GM19452 (cell line): ENCODE data around the gene RBCK1.
"Not testable (repeated sequence)": the region's sequence is repeated elsewhere in the genome, so short reads cannot be mapped to it uniquely, and the experiment has no call there.

Experiments
- ATAC-seq: cut with Tn5 transposase; IDR thresholded peaks from one replicate; pipeline ENCODE4 v1.9.1; 2021; ENCODE audit not compliant: unreplicated experiment

The RBCK1 gene

GRCh38 chr20:375265-375889 lies 32.7 kb upstream of the RBCK1 start:
- no peak for ATAC-seq

GRCh38 chr20:376089-376488 lies 32.0 kb upstream of the RBCK1 start:
- no peak for ATAC-seq

DNA sequence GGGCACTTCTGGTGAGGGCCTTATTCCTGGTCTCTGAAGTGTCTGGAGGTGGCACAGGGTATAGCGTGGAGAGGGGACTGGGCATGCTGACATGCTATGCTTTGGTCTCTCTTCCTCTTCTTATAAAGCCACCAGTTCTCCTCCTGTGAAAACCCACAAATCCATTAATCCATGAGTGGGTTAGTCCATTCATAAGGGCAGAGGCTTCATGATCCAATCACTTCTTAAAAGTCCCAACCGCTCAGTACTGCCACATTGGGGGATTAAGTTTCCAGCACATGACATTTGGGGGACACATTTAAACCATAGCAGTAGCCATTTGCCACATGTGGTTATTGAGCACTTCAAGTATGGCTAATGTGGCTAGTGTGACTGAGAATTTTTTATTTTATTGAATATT lies 31.3 kb upstream of the RBCK1 start:
- ATAC-seq = no peak

GRCh38 chr20:377578-377977 lies 30.5 kb upstream of the RBCK1 start:
- ATAC-seq = not testable (repeated sequence)

DNA sequence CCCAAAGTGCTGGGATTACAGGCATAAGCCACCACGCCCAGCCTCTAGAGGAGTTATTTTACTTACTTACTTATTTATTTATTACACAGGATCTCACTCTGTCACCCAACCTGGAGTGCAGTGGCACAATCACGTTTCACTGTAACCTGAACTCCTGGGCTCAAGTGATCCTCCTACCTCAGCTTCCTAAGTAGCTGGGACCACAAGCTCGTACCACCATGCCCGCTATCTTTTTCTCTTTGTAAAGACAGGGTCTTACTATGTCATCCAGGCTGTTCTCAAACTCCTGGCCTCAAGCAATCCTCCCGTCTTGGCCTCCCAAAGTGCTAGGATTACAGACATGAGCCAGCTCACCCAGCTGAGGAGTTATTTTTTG lies 29.1 kb upstream of the RBCK1 start:
- no peak for ATAC-seq

DNA sequence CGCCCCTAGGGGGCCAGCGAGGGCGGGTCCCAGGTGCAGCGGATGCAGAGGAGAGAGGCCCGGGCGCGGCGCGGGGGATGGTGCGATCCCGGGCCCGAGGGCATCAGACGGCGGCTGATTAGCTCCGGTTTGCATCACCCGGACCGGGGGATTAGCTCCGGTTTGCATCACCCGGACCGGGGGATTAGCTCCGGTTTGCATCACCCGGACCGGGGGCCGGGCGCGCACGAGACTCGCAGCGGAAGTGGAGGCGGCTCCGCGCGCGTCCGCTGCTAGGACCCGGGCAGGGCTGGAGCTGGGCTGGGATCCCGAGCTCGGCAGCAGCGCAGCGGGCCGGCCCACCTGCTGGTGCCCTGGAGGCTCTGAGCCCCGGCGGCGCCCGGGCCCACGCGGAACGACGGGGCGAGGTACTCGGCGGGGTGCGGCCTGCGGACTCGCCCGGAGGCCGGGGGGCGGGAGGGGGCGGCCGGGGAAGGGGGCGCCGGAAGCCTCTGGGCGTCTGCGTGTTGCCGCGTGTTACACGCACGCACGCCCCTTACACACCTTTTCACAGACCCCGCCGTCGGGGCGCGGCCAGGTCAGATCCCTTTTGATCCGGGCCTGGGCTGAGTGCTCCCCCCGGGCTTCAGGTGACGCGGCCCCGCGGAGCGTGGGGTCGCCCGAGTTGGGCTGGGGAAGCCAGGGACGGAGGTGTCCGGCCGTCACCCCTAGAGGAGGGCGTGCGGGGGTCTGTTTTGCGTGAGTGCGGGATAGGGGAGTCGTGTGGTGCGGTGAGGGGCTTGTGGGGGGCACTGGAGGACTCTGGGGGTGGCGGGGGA lies 27.1 kb upstream of the RBCK1 start:
- ATAC-seq = peak; percentile 54

- ATAC-seq = peak; percentile 55
Measured at GRCh38 chr20:381581-382290, 26.4 kb upstream of the RBCK1 start.

DNA sequence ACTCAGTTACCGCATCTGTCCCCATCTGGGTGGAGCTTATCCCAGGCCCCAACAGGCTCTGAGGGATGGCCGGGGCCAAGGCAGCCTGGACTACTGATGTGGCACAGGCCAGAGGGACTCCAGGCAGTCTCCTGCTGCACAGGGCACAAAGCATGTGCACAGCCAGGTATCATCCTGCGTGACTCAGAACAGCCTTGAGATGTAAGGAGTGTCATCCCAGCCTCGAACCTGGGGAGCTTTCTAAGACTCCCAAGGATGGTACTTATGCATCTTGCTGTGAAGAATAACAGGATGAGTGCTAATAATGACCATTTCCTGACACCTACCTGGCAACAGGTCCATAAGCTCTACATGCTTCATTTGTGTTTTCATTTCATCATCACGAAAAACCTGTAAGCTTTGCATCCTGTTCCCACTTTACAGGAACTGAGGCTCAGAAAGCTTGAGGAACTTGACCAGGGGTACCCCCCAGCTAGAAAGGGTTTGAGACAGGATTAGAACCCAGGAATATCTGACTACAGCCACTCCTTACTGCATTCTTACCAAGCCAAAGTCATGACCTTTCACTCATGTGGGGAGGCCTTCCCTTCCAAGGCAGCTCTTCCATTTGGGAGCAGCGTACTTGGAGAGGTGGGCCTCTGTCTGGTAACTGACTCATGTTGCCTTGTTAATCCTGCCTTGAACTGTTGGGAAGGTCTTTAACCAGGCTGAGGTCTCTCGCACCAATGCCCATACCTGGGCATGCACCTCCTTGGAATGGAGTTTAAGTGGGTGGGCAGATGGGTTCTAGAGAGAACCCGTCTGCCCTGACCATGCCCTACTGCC lies 25.6 kb upstream of the RBCK1 start:
- ATAC-seq = peak; percentile 12

DNA sequence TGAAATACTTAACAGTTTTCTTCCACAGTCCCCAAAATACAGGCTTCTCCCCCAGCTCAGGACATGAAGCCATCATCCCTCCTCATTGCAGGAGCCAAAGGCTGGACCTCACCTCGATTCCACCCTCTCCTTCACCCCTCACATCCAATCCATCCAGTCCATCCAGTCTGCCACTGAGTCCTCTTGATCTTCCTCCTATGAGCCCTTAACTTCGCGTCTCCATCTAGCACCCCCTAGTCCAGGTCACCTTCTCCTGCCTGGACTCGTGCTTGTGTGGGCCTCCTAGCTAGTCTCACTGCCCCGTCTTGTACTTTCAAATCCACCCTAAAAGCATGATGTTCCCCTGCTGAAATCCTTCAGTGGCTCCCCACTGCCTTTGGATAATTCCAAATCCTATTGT lies 24.2 kb upstream of the RBCK1 start:
- no peak for ATAC-seq

DNA sequence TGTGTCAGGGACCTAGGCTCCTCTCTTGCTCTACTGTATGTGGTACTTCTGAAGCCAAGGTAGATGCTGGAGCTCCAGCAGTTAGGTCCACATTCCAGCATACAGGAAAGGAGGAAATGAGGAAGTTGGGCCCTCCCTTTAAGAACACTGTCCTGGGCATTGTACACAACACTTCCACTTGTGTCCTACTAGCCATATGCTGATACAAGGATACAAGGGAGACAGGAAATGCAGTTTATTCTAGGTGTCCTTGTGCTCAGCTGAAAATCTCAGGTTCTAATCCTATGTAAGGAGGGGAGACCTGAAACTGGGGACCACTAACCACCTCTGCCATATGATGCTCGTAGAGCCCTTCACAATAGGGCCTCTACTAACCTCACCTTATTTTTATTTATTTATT lies 23.4 kb upstream of the RBCK1 start:
- no peak for ATAC-seq

DNA sequence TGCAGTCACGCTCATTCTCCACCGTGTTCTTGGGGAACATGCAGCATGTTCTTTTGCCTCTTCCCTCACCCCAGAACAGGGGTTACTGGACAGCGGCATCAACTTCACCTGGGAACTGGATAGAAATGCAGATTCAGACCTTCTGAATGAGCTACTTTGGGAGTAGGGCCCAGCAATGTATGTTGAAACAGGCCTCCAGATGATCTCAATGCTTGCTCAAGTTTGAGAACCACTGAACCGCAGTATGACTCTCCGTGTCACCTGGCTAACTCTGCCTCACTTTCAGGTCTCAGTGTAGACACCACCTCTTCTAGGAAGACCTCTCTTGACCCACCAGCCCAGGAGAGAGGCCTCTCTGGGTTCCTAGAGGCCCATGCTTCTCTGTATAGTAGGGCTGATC lies 22.7 kb upstream of the RBCK1 start:
- ATAC-seq = no peak

- ATAC-seq = not testable (repeated sequence)
Measured at GRCh38 chr20:386634-387033, 21.5 kb upstream of the RBCK1 start.

- ATAC-seq = no peak
Measured at GRCh38 chr20:387520-387919, 20.6 kb upstream of the RBCK1 start.

DNA sequence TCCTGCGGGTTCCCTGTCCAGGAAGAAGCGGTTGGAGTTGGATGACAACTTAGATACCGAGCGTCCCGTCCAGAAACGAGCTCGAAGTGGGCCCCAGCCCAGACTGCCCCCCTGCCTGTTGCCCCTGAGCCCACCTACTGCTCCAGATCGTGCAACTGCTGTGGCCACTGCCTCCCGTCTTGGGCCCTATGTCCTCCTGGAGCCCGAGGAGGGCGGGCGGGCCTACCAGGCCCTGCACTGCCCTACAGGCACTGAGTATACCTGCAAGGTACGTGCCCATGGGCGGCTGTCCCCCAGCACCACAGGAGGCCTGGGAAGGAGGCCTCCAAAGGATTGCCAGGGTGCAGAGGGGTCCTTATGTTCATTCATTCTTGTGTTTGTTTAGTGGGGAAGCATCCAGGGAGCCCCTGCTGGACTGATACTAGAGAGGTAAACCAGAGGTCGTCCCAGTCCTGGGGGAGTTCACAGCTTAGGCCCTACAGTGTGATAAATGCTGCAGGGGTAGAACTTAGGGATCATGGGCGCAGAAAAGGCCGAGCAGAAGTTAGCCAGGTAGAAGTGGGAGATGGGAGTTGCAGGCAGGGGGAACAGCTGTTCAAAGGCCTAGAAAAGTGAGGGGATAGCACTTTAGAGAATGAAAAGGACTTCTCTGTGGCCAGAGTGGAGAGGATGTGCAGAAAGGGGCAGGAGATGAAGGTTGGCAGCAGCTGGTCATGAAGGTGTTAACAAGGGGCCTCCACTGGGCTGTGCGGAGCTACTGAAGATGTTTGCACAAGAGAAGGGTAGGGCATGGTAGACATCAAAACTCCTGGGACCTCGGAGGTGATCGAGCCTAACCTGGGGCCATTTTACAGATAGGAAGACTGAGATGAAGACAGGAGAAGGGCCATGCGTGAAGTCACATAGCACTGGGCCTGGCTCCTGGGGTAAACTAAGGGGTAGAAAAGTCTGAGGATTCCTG lies 19.8 kb upstream of the RBCK1 start:
- no peak for ATAC-seq

DNA sequence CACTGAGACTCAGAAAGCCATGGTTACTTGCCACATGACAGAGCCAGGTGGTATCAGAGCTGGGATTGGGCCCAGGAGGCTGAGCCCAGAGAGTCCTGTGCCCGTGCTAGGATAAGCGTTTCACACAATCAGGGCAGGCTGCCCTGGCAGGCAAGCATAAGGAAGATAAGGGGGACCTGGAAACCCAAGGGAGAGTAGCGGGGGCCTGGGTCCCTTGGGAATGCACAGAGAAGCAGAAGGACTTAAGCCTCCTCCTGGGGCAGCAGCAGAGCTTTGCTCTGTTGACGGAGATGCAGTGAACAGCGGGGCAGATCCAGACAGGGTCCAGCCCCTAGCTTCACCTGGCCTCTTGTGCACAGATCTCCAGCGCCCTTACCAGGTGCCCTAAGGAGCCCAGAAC lies 18.9 kb upstream of the RBCK1 start:
- ATAC-seq = no peak

- ATAC-seq = no peak
Measured at GRCh38 chr20:391041-391711, 16.9 kb upstream of the RBCK1 start.

GRCh38 chr20:393296-393695 lies 14.8 kb upstream of the RBCK1 start:
- ATAC-seq = not testable (repeated sequence)

GRCh38 chr20:396252-396618 lies 11.9 kb upstream of the RBCK1 start:
- ATAC-seq = no peak

DNA sequence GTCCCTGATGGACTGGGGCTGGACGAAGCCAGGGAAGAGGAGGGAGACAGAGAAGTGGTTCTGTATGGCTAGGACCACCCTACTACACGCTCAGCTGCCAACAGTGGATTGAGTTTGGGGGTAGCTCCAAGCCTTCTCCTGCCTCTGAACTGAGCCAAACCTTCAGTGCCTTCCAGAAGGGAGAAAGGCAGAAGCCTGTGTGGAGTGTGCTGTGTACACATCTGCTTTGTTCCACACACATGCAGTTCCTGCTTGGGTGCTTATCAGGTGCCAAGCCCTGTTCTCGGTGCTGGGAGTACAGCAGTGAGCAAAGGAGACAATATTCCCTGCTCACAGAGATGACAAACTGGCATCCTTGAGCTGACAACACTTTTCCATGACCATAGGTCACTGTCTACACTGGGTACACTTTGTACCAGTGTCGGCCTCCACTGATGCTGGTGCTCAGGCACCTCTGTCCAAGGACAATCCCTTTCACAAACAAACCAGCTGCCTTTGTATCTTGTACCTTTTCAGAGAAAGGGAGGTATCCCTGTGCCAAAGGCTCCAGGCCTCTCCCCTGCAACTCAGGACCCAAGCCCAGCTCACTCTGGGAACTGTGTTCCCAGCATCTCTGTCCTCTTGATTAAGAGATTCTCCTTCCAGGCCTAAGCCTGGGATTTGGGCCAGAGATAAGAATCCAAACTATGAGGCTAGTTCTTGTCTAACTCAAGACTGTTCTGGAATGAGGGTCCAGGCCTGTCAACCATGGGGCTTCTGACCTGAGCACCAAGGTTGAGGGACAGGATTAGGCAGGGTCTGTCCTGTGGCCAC lies 11.3 kb upstream of the RBCK1 start:
- ATAC-seq = no peak
